Activated CD4-positive, CD25-positive, alpha-beta regulatory T cell treated with anti-CD3 and anti-CD28 coated beads, Interleukin-2, amount 50 U/mL, for 72 hours (primary cell): ENCODE data around the gene MAMDC4.
"Not testable (repeated sequence)": the region's sequence is repeated elsewhere in the genome, so short reads cannot be mapped to it uniquely, and the experiment has no call there.

Source experiments
- DNase-seq: peaks from one replicate; pipeline ENCODE4 v3.0.0; 2021

Gene MAMDC4

GRCh38 chr9:136825295-136826187 is 26.6 kb upstream of the MAMDC4 start:
- DNase-seq: no peak

GRCh38 chr9:136826188-136826541 is 26.0 kb upstream of the MAMDC4 start:
- no peak for DNase-seq

DNA sequence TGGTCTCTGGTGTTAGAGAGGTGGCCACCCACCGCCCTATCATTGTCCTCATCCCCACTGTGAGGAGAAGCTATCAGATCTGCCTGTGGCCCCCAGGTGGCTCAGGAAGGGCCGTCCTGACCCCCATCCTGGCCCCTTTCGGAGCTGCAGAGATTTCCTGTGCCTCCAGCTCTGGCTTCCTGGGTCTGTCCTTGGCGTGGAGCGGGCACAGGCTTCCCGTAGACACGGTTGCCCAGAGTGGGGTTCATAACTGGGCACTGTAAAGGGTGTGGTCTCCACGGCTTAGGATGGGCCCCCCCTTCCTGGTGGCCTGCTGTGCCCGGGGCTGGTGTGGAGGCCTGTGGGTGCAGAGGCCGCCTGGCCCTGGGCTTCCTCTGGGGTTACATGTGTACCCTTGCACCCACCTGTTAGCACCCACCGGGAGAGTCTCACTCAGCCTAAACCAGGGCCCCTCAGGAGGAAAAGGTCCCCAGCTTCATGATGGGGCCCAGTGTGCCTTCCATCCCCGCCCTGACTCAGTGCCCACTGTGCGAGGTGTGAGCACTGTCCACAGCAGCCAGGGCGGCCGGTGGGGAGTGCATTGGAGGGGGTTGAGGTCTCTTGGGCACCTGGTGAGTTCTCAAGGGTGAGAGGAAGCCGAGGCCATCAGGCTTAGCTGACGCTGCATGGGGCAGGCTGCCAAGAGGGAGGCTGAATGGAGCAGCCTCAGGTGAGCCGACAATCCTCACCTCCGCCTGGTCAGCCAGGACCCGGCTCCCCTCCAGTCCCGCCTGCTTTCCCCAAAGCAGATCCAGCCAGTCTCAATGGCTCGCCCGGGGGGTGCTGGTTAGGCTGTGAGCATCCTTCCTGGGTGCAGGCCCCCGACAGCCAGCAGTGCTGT is 25.2 kb upstream of the MAMDC4 start:
- DNase-seq: no peak

DNA sequence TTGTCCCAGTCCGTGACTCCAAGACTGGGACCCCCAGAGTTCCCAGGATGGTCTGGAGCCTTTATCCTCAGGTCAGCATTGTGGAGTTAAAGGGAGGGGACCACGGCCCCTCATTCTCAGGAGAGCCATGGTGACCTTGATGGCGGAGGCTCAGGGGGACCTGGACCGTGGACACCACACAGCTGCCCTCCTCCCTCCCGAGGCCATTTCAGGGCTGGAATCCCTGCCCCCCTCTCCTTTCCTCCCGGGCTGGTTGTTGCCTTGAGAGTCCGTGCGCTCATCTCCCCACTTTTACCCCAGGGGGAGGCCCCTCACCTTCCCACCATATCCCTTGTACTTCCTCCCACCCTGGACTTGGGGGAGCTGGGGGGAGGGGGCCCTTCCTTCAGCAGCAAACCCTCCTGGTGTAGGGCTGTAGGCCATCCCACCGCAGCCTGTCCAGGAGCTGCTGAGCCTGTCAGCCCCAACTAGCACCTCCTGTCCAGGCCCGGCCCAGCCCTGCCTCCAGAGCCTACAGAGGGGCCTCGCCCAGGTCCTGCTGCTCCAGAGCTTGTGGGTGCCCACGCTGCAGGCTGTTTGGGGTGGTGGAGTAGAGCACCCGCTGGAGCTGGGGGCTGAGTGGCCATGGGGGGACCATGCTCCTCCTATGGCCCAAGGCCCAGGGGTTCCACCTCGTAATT is 24.2 kb upstream of the MAMDC4 start:
- no peak for DNase-seq

- DNase-seq: no peak
Observed at GRCh38 chr9:136828474-136829140, 23.5 kb upstream of the MAMDC4 start.

- no peak for DNase-seq
Observed at GRCh38 chr9:136829412-136829811, 22.7 kb upstream of the MAMDC4 start.

DNA sequence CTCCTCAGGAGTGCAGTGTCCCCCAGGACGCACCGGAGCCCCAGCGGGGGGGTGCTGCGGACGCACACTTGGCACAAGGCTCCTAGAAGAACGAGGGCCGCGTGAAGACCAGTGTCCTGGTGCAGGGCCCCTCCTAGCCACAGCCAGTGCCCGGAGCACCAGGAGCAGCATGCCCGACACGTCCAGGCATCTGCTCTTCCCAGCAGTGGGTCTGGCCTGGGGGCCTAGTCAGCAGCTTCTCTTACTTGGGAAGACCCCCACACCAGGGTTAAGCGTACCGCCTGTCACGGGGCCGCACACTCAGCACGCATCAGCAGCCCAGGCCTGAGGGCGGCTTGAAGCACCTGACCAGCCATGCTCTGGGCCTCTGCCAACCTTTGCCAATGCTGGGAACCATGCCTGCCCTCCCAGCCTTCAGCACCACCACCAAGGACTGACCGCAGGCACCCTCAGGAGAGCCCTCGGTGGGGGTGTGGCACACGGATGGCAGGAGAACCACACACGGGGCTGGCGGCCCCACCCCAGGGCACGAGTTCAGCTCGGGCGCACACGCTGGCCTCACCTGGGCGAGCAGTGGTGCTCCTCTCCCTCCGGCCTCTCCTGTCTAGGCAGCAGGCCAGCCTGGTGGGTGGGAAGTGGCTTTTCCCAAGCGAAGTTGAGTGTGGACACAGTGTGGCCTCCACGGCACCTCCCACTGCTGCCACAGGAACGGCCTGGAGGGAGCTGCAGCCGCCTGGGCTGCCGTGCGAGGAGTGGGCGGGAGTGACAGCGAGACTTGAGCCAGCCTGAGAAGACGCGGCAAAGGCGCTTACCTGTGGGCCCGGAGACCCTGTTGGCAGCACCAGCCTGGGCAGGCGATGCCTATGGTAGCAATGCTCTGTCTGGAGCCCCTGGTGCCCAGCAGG is 21.9 kb upstream of the MAMDC4 start:
- DNase-seq: no peak

- DNase-seq: no peak
Observed at GRCh38 chr9:136831002-136831719, 21.0 kb upstream of the MAMDC4 start.

DNA sequence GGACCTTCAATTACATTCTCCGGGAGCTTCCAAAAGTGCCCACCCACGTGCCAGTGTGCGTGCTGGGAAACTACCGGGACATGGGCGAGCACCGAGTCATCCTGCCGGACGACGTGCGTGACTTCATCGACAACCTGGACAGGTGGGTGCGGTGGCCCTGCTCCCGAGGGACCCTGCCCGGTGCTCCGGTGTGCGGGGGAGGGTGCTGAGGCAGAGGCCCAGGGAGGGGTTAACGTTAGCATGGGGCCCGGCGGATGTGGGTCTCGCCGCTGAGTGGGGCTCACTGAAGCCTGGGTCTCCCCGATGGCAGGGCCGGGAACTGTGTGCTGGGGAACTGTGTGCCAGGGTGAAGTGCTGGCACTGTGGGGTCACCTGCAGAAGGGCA is 20.4 kb upstream of the MAMDC4 start:
- no peak for DNase-seq

DNA sequence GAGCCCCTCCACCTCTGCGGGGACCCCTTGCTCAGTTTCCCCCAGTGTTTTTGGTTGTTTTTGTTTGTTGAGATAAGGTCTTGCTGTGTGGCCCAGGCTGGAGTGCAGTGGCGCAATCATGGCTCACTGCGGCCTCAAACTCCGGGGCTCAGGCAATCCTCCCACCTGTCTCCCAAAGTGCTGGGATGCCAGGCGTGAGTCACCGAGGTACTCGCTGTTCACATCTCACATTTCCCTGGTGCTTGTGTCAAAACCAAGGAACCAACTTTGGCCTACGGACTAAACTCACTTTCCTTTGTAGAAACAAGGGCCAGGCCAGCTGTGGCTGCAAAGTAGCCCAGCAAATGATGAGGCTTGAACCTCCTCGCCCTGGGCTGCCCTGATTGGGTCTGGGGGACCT is 19.6 kb upstream of the MAMDC4 start:
- DNase-seq: no peak

DNA sequence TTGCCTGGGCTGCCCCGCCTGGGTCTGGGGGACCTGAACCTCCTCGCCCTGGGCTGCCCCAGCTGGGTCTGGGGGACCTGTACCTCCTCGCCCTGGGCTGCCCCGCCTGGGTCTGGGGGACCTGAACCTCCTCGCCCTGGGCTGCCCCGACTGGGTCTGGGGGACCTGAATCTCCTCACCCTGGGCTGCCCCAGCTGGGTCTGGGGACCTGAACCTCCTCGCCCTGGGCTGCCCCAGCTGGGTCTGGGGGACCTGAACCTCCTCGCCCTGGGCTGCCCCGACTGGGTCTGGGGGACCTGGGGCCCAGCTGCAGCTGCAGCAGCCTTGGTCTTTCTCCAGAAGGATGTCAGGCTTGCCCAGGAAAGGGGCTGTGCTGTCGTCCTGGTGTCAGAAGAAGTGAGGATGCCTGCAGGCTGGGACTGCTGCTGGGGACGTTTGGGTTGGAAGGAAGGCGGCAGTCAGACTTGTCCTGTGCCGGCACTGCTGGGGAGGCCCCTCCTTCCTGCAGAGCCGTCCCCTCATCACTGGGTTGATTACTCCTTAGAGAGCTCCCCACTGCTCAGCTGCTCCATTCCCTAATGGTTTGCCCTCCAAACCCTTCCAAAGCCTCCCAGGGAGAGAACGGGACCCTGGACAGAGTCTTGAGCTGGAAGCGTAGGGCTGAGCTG is 18.6 kb upstream of the MAMDC4 start:
- not testable (repeated sequence) for DNase-seq

DNA sequence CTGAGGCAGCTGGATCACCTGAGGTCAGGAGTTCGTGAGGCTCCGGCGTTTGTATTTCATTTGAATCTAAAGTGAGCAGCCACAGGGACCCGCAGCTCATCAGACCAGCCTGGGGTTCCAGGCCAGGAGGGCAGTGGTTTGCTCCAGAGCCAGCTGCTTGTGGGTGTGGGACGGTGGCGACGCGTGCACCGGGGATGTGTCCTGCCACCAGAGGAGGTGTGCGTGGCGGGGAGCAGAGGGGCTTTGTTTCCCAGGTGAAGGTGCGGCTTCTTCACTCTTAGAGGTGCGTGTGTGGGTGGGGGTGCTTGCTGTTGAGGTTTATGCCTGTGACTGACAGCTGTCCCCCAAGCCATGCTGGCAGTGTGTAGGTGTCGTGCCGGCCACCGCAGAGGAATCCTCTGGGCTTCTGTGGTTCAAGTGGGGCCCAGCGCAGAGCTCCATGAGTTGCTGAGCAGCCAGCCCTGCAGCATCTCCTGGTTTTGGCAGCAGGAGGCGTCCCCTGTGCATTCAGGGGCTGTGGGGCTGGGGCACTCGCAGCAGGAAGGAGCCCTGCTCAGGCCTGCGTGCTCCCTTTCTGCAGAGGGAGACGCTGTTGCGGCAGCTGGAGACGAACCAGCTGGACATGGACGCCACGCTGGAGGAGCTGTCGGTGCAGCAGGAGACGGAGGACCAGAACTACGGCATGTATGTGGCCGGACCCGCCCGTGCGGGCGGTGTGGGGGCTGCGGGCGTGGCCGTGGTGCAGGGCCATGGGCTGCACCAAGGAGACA is 16.8 kb upstream of the MAMDC4 start:
- no peak for DNase-seq

GRCh38 chr9:136835932-136836904 is 15.9 kb upstream of the MAMDC4 start:
- no peak for DNase-seq

- no peak for DNase-seq
Observed at GRCh38 chr9:136837146-136837855, 14.8 kb upstream of the MAMDC4 start.

DNA sequence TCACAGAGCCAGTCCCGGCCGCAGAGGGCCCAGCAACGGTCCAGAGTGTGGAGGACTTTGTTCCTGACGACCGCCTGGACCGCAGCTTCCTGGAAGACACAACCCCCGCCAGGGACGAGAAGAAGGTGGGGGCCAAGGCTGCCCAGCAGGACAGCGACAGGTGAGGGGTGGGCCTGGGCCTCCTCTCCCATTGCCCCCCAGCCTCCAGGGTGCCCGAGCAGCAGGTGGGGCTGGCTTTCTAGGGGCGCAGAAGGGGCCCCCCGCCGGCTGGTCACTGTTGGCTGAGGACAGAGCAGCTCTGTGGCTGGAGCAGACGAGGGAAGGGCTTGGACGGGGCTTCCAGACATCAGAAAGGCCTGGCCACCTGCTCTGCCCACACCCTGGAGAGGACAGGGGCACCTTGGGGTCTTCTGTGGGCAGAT is 14.3 kb upstream of the MAMDC4 start:
- DNase-seq: not testable (repeated sequence)

- no peak for DNase-seq
Observed at GRCh38 chr9:136838314-136839228, 13.6 kb upstream of the MAMDC4 start.
